Gastroesophageal sphincter (tissue), 3 donors: ENCODE results near the gene ATP5MG.

Source experiments
- CTCF ChIP-seq, 4 experiments: fragments of 200-600 bp in 2 of 4; fragments of 450-650 bp in 2 of 4; sonication (generic) in 1 of 4; IDR thresholded peaks; one replicate each; pipeline ENCODE4 v1.5.1; 2017 to 2019; ENCODE audit warnings: antibody characterized with exemption in 4 of 4, mild to moderate bottlenecking in 2 of 4, moderate library complexity in 2 of 4
- EP300 ChIP-seq: sonication (generic); formaldehyde crosslinking; IDR thresholded peaks from one replicate; pipeline ENCODE4 v1.6.1; 2017; ENCODE audit warnings: antibody characterized with exemption, mild to moderate bottlenecking
- POLR2A ChIP-seq, 2 donors: fragments of 450-650 bp; IDR thresholded peaks; one replicate each; pipeline ENCODE4 v1.6.1; 2017; ENCODE audit warnings: antibody characterized with exemption in 2 of 2, mild to moderate bottlenecking in 2 of 2, moderate library complexity in 1 of 2
- POLR2AphosphoS5 ChIP-seq: sonication (generic); formaldehyde crosslinking; IDR thresholded peaks from one replicate; pipeline ENCODE4 v1.6.1; 2017; ENCODE audit warnings: antibody characterized with exemption

GRCh38 chr11:118358071-118358470 lies 43.3 kb upstream of the ATP5MG start:
- TF ChIP-seq POLR2AphosphoS5, result no peak
- TF ChIP-seq CTCF (IDR thresholded peaks at IDR 0.05), result no peak
- TF ChIP-seq POLR2A (IDR thresholded peaks at IDR 0.05), result no peak
- TF ChIP-seq EP300, result no peak
